GM19452 (cell line): ENCODE data around the gene TMEM203.
A peak's percentile ranks its signal among the peaks of the same experiment; 100 is the strongest.

Experiments
- ATAC-seq: cut with Tn5 transposase; IDR thresholded peaks from one replicate; pipeline ENCODE4 v1.9.1; 2021; ENCODE audit not compliant: unreplicated experiment

TMEM203 gene

GRCh38 chr9:137219757-137220316, 14.4 kb upstream of the TMEM203 start:
- ATAC-seq: no peak

- ATAC-seq: no peak
Observed at GRCh38 chr9:137218754-137219271, 13.4 kb upstream of the TMEM203 start.

GRCh38 chr9:137218212-137218753, 12.8 kb upstream of the TMEM203 start:
- ATAC-seq: no peak

- ATAC-seq: no peak
Observed at GRCh38 chr9:137217276-137218211, 12.1 kb upstream of the TMEM203 start.

GRCh38 chr9:137216188-137216965, 10.9 kb upstream of the TMEM203 start:
- no peak for ATAC-seq

GRCh38 chr9:137215196-137215986, 9.9 kb upstream of the TMEM203 start:
- ATAC-seq: no peak

- ATAC-seq: no peak
Observed at GRCh38 chr9:137214620-137215019, 9.2 kb upstream of the TMEM203 start.

- ATAC-seq: no peak
Observed at GRCh38 chr9:137213160-137214060, 8.0 kb upstream of the TMEM203 start.

- ATAC-seq: no peak
Observed at GRCh38 chr9:137212520-137212919, 7.1 kb upstream of the TMEM203 start.

GRCh38 chr9:137211532-137211931, 6.1 kb upstream of the TMEM203 start:
- no peak for ATAC-seq

- no peak for ATAC-seq
Observed at GRCh38 chr9:137206602-137207001, 1.2 kb upstream of the TMEM203 start.

- ATAC-seq: no peak
Observed at GRCh38 chr9:137204731-137205125, 720 bp downstream of the TMEM203 start.

- no peak for ATAC-seq
Observed at GRCh38 chr9:137202966-137203365, 2.5 kb downstream of the TMEM203 start.

- no peak for ATAC-seq
Observed at GRCh38 chr9:137201205-137201868, 4.1 kb downstream of the TMEM203 start.

GRCh38 chr9:137200311-137201204, 4.9 kb downstream of the TMEM203 start, which contains the start of gene TPRN:
TPRN (minus strand) TSS chr9:137200741; CDS start chr9:137200711, 30 bp downstream.
- ATAC-seq: peak; percentile 83

GRCh38 chr9:137199411-137200121, 5.9 kb downstream of the TMEM203 start:
- ATAC-seq: no peak

GRCh38 chr9:137198902-137199283, 6.6 kb downstream of the TMEM203 start:
- ATAC-seq: no peak
